RKO (cell line): Measurements from ENCODE around the gene ARFRP1.

Experiments used
- DNase-seq: peaks from one replicate; pipeline ENCODE4 v3.0.0-alpha.2; 2016; ENCODE audit warnings: low spot score

ARFRP1 gene

GRCh38 chr20:63690898-63691710 lies 16.7 kb downstream of the ARFRP1 start:
- DNase-seq, result no peak

GRCh38 chr20:63690003-63690897 lies 17.5 kb downstream of the ARFRP1 start:
- DNase-seq, result no peak

- DNase-seq, result no peak
Measured at GRCh38 chr20:63689046-63690002, 18.5 kb downstream of the ARFRP1 start.

- DNase-seq, result no peak
Measured at GRCh38 chr20:63688228-63689045, 19.3 kb downstream of the ARFRP1 start.

DNA sequence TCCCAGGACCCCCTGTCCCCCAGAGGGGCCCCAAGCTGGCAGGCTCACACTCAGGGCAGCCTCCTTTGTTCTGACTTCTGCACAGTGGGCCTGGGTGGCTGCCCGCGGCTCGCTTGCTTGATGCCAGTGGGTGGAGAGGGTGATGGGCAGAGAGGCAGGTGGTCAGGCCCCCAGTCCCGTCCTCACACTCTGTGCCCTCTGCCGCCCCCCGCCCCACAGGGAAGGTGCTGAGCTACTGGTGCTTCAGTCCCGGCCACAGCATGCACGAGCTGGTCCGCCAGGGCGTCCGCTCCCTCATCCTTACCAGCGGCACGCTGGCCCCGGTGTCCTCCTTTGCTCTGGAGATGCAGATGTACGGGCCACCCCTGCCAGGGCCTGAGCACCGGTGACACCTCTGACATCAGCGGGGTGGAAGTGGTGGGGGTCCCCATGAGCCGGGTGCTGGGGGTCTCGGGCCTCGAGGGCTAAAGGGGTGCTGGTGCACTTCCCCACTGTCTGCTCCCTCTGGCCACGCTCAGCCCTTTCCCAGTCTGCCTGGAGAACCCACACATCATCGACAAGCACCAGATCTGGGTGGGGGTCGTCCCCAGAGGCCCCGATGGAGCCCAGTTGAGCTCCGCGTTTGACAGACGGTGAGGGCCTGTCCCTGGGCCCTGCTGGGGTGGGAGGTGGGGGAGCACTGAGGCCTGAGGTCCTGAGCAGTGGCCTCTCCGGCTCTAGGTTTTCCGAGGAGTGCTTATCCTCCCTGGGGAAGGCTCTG lies 20.2 kb downstream of the ARFRP1 start:
- DNase-seq, result no peak

DNA sequence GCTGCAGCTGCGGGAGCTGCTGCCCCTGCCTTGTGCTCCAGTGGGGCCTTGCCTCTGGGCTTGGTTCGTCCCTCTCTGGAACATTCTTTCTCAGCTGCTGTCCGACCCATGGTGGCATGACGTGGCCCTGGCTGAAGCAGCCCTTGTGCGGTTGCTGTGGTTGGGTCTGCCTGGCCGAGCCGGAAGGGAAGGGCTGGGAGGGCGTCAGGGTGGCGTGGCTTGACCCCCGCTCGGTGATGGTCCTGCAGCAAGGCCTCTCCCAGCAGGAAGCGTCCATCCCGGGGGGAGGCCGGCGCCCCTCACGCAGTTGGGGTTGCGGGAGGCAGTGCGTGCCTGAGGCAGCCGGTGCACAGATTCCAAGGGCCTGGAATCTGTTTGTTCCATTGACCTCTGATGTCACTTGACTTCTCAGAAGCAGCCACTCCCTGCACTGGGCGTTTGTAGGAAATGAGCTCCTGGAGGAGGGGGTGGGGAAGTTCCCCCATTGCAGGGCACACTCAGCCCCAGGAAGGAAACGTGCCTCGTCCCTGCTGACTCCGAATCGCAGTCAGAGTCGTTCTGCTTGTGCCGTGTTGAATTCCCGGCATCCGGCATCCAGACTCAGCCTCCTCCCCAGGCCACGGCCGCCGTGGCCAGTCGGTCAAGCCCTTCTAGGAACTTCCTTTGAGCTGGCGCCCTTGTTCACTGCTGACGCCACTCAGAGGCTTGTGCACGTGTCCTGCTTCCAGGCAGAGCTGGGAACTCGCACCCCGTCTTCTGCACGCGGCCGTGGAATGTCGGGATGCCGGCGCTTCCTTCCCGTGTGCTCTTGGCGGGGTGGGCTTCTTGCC lies 21.1 kb downstream of the ARFRP1 start:
- DNase-seq, result no peak

DNA sequence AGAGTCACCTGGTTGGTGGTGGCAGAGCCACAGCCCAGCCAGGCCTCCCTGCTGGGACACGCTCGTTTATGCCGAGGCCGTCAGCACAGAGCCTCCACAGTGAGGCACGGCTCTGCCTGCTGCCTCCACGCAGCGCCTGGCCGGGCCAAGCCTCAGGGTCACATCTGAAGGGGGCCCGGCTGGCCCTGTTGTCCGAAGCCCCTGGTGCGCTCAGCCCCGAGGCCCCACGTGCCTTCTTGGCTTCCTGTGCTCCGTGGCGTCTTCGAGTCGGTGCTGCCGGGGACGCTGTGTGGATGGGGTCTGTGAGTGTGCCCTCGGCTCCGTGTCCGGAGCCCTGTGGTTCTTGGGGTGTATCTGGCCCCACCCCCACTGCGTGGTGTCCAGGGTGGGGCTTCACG lies 21.7 kb downstream of the ARFRP1 start:
- DNase-seq, result no peak

DNA sequence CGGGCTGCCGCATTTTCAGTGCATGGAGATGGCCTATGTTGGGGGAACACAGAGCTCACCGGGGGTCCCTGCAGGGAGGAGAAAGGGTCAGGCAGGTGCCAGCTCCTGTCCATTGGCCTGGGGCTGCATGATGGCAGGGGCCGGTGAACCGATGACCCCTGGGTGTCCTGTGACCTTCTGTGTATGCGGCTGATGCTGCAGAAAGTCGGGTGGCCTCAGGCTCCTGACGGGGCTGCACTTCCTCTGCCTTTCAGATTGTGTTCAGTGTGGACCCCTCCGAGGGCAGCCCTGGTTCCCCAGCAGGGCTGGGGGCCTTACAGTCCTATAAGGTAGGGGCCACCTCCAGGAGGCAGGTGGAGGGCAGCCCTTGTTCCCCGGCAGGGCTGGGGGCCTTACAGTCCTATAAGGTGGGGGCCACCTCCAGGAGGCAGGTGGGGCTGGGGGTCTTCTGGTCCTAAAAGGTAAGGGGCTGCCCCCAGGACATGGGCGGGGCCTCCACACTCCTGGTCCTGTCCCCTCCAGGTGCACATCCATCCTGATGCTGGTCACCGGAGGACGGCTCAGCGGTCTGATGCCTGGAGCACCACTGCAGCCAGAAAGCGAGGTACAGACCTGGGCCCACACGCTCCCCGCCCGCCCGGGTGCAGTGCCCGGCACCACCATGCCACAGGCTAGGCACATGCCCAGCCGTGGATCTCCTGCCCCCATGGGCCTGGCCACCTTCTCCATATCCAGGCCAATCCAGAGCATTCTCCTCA lies 22.3 kb downstream of the ARFRP1 start:
- DNase-seq, result no peak

- DNase-seq, result peak; percentile 99
Measured at GRCh38 chr20:63682384-63683139, 25.2 kb downstream of the ARFRP1 start.

DNA sequence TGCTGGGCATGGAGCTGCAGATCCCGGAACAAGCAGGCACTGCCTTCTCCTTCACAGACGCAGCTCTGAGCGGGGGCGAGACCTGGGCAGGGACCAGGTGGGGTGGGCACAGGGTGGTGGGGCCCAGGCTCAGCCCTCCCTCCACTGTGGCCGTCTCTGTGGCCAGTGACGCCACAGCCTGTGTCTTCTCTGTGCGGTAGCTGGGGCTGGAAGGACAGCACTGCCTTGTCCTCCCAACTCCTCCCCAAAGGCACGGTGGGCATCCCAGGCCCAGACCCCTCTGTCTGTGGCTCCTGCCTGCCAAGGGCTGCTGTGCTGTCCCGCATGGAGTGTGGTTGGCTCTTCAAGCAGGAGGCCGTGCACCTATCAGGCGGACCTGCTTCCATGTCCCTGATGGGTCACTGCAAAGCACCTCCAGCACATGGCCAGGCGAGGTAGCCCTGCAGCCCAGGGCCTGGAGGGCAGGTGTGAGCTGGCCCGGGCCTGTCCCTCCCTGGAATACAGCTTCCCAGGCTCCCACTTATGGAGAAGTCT lies 26.1 kb downstream of the ARFRP1 start:
- no peak for DNase-seq

- DNase-seq, result no peak
Measured at GRCh38 chr20:63680857-63681608, 26.7 kb downstream of the ARFRP1 start.

DNA sequence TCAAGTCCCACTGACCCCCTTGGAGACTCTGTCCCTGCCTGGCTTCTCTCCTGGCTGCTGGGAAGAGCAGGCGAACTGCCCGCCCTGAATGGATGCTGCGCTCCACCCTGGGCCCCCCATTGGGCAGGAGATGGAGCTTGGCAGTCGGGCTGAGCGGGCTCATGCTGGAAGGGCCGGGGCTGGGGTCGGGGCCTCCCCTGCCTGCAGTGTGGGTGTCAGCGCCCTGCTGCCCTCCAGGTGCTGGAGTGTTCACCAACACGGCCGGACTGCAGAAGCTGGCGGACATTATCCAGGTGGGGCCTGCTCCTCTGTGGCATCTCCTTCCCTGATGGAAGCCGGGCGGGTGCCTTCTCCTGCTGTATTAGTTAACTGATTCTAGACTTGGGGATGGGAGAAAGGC lies 27.3 kb downstream of the ARFRP1 start:
- DNase-seq, result no peak

DNA sequence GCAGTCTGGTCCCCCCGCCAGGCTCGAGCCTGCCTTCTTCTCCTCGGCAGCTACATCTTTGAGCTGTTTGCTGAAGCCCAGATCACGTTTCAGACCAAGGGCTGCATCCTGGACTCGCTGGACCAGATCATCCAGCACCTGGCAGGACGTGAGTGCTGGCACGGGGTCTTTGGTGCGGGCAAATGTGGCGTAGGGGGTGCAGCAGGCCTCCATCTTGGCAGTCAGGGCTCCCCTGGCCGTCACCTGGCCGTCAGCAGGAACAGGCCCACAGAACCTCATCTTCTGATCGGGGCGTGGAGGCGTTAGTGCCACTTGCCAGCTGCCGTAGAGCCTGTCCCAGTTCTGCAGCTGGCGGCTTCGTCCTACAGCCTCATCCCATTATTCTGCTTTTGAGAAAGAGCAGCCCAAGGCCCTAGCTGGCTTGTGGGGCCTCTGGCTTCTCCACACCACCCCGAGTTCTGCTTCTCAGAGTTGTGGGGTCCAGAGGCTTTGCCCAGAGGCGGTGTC lies 27.9 kb downstream of the ARFRP1 start:
- DNase-seq, result no peak

DNA sequence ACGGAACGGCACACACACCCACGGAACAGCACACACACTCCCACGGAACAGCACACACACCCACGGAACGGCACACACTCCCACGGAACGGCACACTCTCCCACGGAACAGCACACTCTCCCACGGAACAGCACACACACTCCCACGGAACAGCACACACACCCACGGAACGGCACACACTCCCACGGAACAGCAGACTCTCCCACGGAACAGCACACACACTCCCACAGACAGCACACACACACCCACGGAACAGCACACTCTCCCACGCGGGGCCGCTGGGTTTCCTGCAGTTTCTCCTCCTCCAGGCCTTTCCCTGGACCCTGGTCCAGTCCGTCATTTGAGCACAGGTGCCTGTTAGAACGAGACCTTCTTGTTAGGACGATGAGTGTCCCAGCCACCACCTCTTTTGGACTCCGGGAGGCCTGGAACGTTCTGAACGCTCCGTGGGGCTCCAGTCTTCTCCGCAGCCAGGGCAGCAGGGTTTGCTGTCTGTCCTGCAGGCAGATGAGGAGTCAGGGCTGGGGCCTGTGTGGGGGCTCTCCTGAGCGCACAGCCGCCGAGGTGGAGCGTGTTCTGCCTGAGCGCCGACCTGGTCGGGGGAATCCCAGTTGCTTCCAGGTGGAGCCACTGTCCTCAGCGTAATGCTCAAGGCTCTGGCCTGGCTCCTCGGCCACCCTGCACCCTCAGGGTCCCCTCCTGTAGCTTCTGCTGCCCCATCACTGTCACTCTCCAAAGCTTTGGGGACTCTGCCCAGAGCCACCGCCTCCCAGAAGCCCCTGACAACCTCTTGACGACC lies 28.9 kb downstream of the ARFRP1 start:
- DNase-seq, result no peak

DNA sequence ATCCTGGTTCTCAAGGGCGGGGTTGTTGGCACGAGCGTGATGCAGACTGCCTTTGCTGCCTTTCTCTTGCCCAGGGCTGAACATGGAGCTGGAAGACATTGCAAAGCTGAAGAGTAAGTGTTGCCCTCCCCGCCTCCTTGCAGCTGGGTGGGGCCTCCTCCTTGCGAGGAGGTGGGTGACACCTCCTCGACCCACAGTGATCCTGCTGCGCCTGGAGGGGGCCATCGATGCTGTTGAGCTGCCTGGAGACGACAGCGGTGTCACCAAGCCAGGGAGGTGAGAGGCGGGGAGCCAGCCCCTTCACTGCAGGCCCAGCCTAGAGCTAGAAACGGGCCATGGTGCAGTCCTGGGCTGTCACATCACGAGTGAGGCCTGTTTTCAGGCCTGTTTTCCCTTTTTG lies 29.7 kb downstream of the ARFRP1 start:
- DNase-seq, result no peak
